IMR-90 (cell line): Measurements from ENCODE around the gene RNF148. TPM values are rescaled to one million over a fixed set of nuclear protein-coding genes. Genes with fewer than 3 reads are reported as not detected.

Source experiments
- ATAC-seq: fragments of 200-7000 bp; cut with Tn5 transposase; 2 replicates; pipeline ENCODE4 v1.9.1; 2020; ENCODE audit warnings: low read depth, mild to moderate bottlenecking, moderate library complexity
- BruUV-seq: library from RNA; stranded (reverse); fragments of 400-500 nt; replicated peaks from 2 replicates; lab custom pipeline; 2021; lab: Mats Ljungman, UMichigan
- CTCF ChIA-PET: fragments of 300-600 bp; formaldehyde crosslinking; extraction: SDS; loops from one replicate; lab custom pipeline; 2021; ENCODE audit warnings: antibody characterized with exemption; lab: Yijun Ruan, JAX
- POLR2A ChIA-PET: fragments of 300-600 bp; sonication (Branson Sonifier 250); formaldehyde crosslinking; loops from one replicate; lab custom pipeline; 2022; ENCODE audit warnings: antibody characterized with exemption; ENCODE audit not compliant: unreplicated experiment; lab: Charles Lee
- DNase-seq: peaks from one replicate; pipeline ENCODE4 v3.0.0; 2013
- H2AFZ ChIP-seq: replicated peaks from 2 replicates; pipeline ENCODE3; 2013; ENCODE audit warnings: low read length, mild to moderate bottlenecking; ENCODE audit not compliant: poor library complexity
- H2AK5ac ChIP-seq: 2 replicates; pipeline ENCODE4 v1.6.1; 2013; ENCODE audit warnings: low read depth, low read length, inconsistent platforms
- H2AK9ac ChIP-seq: replicated peaks from 2 replicates; pipeline ENCODE3; 2013; ENCODE audit warnings: mild to moderate bottlenecking, low read depth, low read length, moderate library complexity; ENCODE audit not compliant: poor library complexity
- H2BK120ac ChIP-seq: 2 replicates; pipeline ENCODE4 v1.6.1; 2013; ENCODE audit warnings: low read depth, low read length, inconsistent platforms
- H2BK15ac ChIP-seq: 3 replicates; pipeline ENCODE4 v1.6.1; 2013; ENCODE audit warnings: low read depth, low read length, inconsistent platforms
- H2BK20ac ChIP-seq: 2 replicates; pipeline ENCODE4 v1.6.1; 2013; ENCODE audit warnings: low read depth, mild to moderate bottlenecking, inconsistent platforms, low read length, moderate library complexity
- H2BK5ac ChIP-seq: 2 replicates; pipeline ENCODE4 v1.6.1; 2013; ENCODE audit warnings: mild to moderate bottlenecking, low read depth, low read length, inconsistent platforms; ENCODE audit not compliant: poor library complexity, severe bottlenecking
- H3K14ac ChIP-seq: replicated peaks from 2 replicates; pipeline ENCODE4 v1.6.1; 2013; ENCODE audit warnings: low read depth, low read length, inconsistent platforms
- H3K18ac ChIP-seq: 2 replicates; pipeline ENCODE4 v1.6.1; 2013; ENCODE audit warnings: low read depth, low read length, control low read depth
- H3K23ac ChIP-seq: 2 replicates; pipeline ENCODE4 v1.6.1; 2013; ENCODE audit warnings: low read depth, low read length, inconsistent platforms
- H3K27ac ChIP-seq: 2 replicates; pipeline ENCODE4 v1.5.1; 2013; ENCODE audit warnings: mild to moderate bottlenecking, control low read depth, low read length; ENCODE audit not compliant: insufficient read depth
- H3K27me3 ChIP-seq: 2 replicates; pipeline ENCODE4 v1.6.1; 2013; ENCODE audit warnings: low read length; ENCODE audit not compliant: control insufficient read depth, insufficient read depth
- H3K36me3 ChIP-seq: 2 replicates; pipeline ENCODE4 v1.6.1; 2013; ENCODE audit warnings: low read length, mixed read lengths; ENCODE audit not compliant: control insufficient read depth, insufficient read depth
- H3K4ac ChIP-seq: 2 replicates; pipeline ENCODE4 v1.6.1; 2013; ENCODE audit warnings: low read depth, low read length, inconsistent platforms
- H3K4me1 ChIP-seq: 2 replicates; pipeline ENCODE4 v1.6.1; 2013; ENCODE audit warnings: low read length, mixed read lengths; ENCODE audit not compliant: control insufficient read depth, insufficient read depth
- H3K4me2 ChIP-seq: 2 replicates; pipeline ENCODE4 v1.6.1; 2013; ENCODE audit warnings: low read depth, mild to moderate bottlenecking, control low read depth, low read length, moderate library complexity
- H3K4me3 ChIP-seq: 2 replicates; pipeline ENCODE4 v1.5.1; 2013; ENCODE audit warnings: low read depth, mild to moderate bottlenecking, control low read depth, low read length, moderate library complexity; ENCODE audit not compliant: insufficient read depth
- H3K56ac ChIP-seq: 2 replicates; pipeline ENCODE4 v1.6.1; 2013; ENCODE audit warnings: low read length, inconsistent platforms; ENCODE audit not compliant: insufficient read depth; ENCODE audit errors: extremely low read depth
- H3K79me1 ChIP-seq, 2 experiments: 2 replicates each; pipeline ENCODE4 v1.6.1; 2013; ENCODE audit warnings: low read length in 2 of 2, inconsistent platforms in 1 of 2, low read depth in 1 of 2
- H3K9ac ChIP-seq: 2 replicates; pipeline ENCODE4 v1.6.1; 2013; ENCODE audit warnings: low read depth, low read length, control low read depth
- H3K9me1 ChIP-seq: 2 replicates; pipeline ENCODE4 v1.6.1; 2013; ENCODE audit warnings: low read length, inconsistent platforms; ENCODE audit not compliant: insufficient read depth
- H3K9me3 ChIP-seq: 2 replicates; pipeline ENCODE4 v1.6.1; 2013; ENCODE audit warnings: low read length; ENCODE audit not compliant: control insufficient read depth, insufficient read depth
- H4K20me1 ChIP-seq: 2 replicates; pipeline ENCODE4 v1.6.1; 2013; ENCODE audit warnings: low read length, inconsistent platforms; ENCODE audit not compliant: insufficient read depth
- H4K5ac ChIP-seq: 2 replicates; pipeline ENCODE4 v1.6.1; 2013; ENCODE audit warnings: mild to moderate bottlenecking, low read depth, low read length, control low read depth
- H4K8ac ChIP-seq, 2 experiments: 2 replicates each; pipeline ENCODE4 v1.6.1; 2013; ENCODE audit warnings: low read depth in 2 of 2, low read length in 2 of 2, control low read depth in 1 of 2, inconsistent platforms in 1 of 2
- H4K91ac ChIP-seq: 2 replicates; pipeline ENCODE4 v1.6.1; 2013; ENCODE audit warnings: low read depth, low read length, inconsistent platforms; ENCODE audit not compliant: insufficient read depth
- CHD1 ChIP-seq: IDR thresholded peaks from 2 replicates; pipeline ENCODE4 v1.6.1; 2012; ENCODE audit warnings: low read depth, low read length, improper control_type of control experiment
- MAFK ChIP-seq: IDR thresholded peaks from 2 replicates; pipeline ENCODE4 v1.6.1; 2012; ENCODE audit warnings: low read depth, low read length, improper control_type of control experiment
- SMC3 ChIP-seq: fragments of 150-350 bp; IDR thresholded peaks from 2 replicates; pipeline ENCODE4 v1.6.1; 2016; ENCODE audit warnings: low read depth, mild to moderate bottlenecking, antibody characterized with exemption, low read length, moderate library complexity
- WGBS, 2 experiments: methylation state at CpG; one replicate each; pipeline versions ENCODE4 v1.1.5 to v1.1.7; 2013; ENCODE audit warnings: missing lambda C conversion rate in 2 of 2; ENCODE audit not compliant: insufficient read length in 1 of 2; ENCODE audit errors: extremely low coverage in 2 of 2; 5-methylcytosine and 5-hydroxymethylcytosine counted together
- dilution Hi-C: fragments of 300-500 bp; cut with HindIII; formaldehyde crosslinking; loops from one replicate; pipeline ENCODE4 v1.14.3; 2018; ENCODE audit warnings: low sequenced_read_pairs; ENCODE audit not compliant: unreplicated experiment
- in situ Hi-C: fragments of 300-500 bp; cut with MboI; formaldehyde crosslinking; loops from 3 replicates; pipeline ENCODE4 v1.14.3; 2019; ENCODE audit warnings: low sequenced_read_pairs, inconsistent platforms, mixed read lengths
- intact Hi-C: fragments of 100-400 bp; cut with micrococcal nuclease; formaldehyde crosslinking; loops from 2 replicates; pipeline ENCODE4 v1.10.0; 2022
- polyA plus RNA-seq, 3 experiments: library from polyadenylated mRNA; depleted of rRNA; stranded (reverse); fragments of >200 nt; gene quantifications; 2 replicates each; pipeline ENCODE4 v1.2.3, GENCODE V29; 2012; ENCODE audit warnings: low replicate concordance in 1 of 3
- total RNA-seq: library from RNA; depleted of rRNA; stranded (reverse); fragments of >200 nt; gene quantifications from 2 replicates; pipeline ENCODE4 v1.2.3, GENCODE V29; 2012

The RNF148 gene
- total and polyA plus RNA-seq, 2 of the 4 experiments (the other 2 are of a cell fraction): not detected

GRCh38 chr7:122674502-122674901 is 28.2 kb downstream of the RNF148 start:
- no peak overlapping the region for H3K9ac ChIP-seq
- H3K27ac ChIP-seq: no peak overlapping the region
- no peaks in the 10 kb centered on the region for H3K9me1 ChIP-seq
- POLR2A ChIA-PET: no interaction called here
- H2BK20ac ChIP-seq: no peak overlapping the region
- DNase-seq (no peak), ATAC-seq (no peak)
- no peaks in the 10 kb centered on the region for H3K4me1 ChIP-seq
- no peak overlapping the region for H2BK15ac ChIP-seq
- dilution Hi-C loops: no loop called here
- no peaks in the 10 kb centered on the region for H3K27me3 ChIP-seq
- in situ Hi-C loops: no loop called here
- H3K14ac ChIP-seq: no peak overlapping the region
- BruUV-seq: no TSS peak
- H3K4me3 ChIP-seq: no peak overlapping the region
- peaks cover 16% of the 10 kb centered on the region for H3K9me3 ChIP-seq
- H2AK9ac ChIP-seq: no peak overlapping the region
- H3K36me3 ChIP-seq: no peaks in the 10 kb centered on the region
- H2AFZ ChIP-seq: no peak overlapping the region
- no peak overlapping the region for H3K4ac ChIP-seq
- no CpG with 5 or more reads among the region's 4 CpGs for WGBS, 2 experiments
- intact Hi-C loops: no loop called here
- no peak for TF ChIP-seq MAFK
- no peak for TF ChIP-seq CHD1
- TF ChIP-seq SMC3: no peak
- H3K56ac ChIP-seq: no peak overlapping the region
- no peak overlapping the region for H4K5ac ChIP-seq
- no peak overlapping the region for H2AK5ac ChIP-seq
- H2BK120ac ChIP-seq: no peak overlapping the region
- H4K8ac ChIP-seq: no peak overlapping the region
- H2BK5ac ChIP-seq: no peak overlapping the region
- H3K79me1 ChIP-seq: no peaks in the 10 kb centered on the region
- H4K20me1 ChIP-seq: no peaks in the 10 kb centered on the region
- CTCF ChIA-PET: no interaction called here
- H4K91ac ChIP-seq: no peak overlapping the region
- no peak overlapping the region for H3K18ac ChIP-seq
- no peak overlapping the region for H3K4me2 ChIP-seq
- no peak overlapping the region for H3K23ac ChIP-seq
